Astrocyte of the cerebellum (primary cell): ENCODE data around the gene MED15.
A peak's percentile ranks its signal among the peaks of the same experiment; 100 is the strongest.

Experiments
- DNase-seq: peaks from one replicate; pipeline ENCODE4 v3.0.0-alpha.2; 2011; ENCODE audit warnings: low read depth
- H3K4me3 ChIP-seq: 2 replicates; pipeline ENCODE4 v1.5.1; 2011; ENCODE audit warnings: mild to moderate bottlenecking, low read depth, low read length, moderate library complexity
- CTCF ChIP-seq: IDR thresholded peaks from 2 replicates; pipeline ENCODE4 v1.5.1; 2012; ENCODE audit warnings: low read length, low read depth, moderate library complexity, mild to moderate bottlenecking; ENCODE audit errors: missing control alignments
- in situ Hi-C: cut with HindIII; loops from 2 replicates; pipeline ENCODE4 v1.10.0; 2017; ENCODE audit warnings: low sequenced_read_pairs

The MED15 gene

GRCh38 chr22:20550057-20550817, 42.8 kb downstream of the MED15 start:
- TF ChIP-seq CTCF = no peak
- H3K4me3 ChIP-seq = no peak overlapping the region
- DNase-seq = no peak
- in situ Hi-C loops = loop anchor here (5.0 kb wide), 1 partner anchor 33 kb away; no protein-coding TSS in a partner anchor

GRCh38 chr22:20550851-20551744, 43.7 kb downstream of the MED15 start:
- TF ChIP-seq CTCF = no peak
- no peak for DNase-seq
- no peak overlapping the region for H3K4me3 ChIP-seq
- in situ Hi-C loops = loop anchor here (5.0 kb wide), 1 partner anchor 34 kb away; no protein-coding TSS in a partner anchor

GRCh38 chr22:20551805-20552442, 44.5 kb downstream of the MED15 start:
- no peak overlapping the region for H3K4me3 ChIP-seq
- in situ Hi-C loops = loop anchor here (5.0 kb wide), 1 partner anchor 35 kb away; no protein-coding TSS in a partner anchor
- TF ChIP-seq CTCF = peak; percentile 38
- DNase-seq = no peak

GRCh38 chr22:20552443-20553401, 45.3 kb downstream of the MED15 start:
- in situ Hi-C loops = loop anchor here (5.0 kb wide), 1 partner anchor 35 kb away; no protein-coding TSS in a partner anchor

GRCh38 chr22:20553947-20554741, 46.7 kb downstream of the MED15 start:
- no peak for TF ChIP-seq CTCF
- no peak for DNase-seq
- in situ Hi-C loops = loop anchor here (5.0 kb wide), 1 partner anchor 37 kb away; no protein-coding TSS in a partner anchor
- no peak overlapping the region for H3K4me3 ChIP-seq

More at GRCh38 chr22:20552443-20553401, 45.3 kb downstream of the MED15 start:
- no peak for DNase-seq
- TF ChIP-seq CTCF = no peak
- H3K4me3 ChIP-seq = no peak overlapping the region
